Gastrocnemius medialis (tissue), 4 donors: ENCODE measurements around the gene PRORP.

ENCODE experiments used
- CTCF ChIP-seq, 5 experiments: fragments of 450-650 bp in 3 of 5; fragments of 200-600 bp in 2 of 5; sonication (generic) in 2 of 5; IDR thresholded peaks in 4 of 5; conservative IDR thresholded peaks in 1 of 5; 1 replicate in 4 of 5; 2 replicates in 1 of 5; pipeline ENCODE4 v1.5.1; 2016 to 2019; ENCODE audit warnings: antibody characterized with exemption in 5 of 5, mild to moderate bottlenecking in 3 of 5, moderate library complexity in 3 of 5
- POLR2A ChIP-seq, 2 donors: fragments of 450-650 bp; IDR thresholded peaks; one replicate each; pipeline ENCODE4 v1.6.1; 2017; ENCODE audit warnings: antibody characterized with exemption in 2 of 2, mild to moderate bottlenecking in 2 of 2, moderate library complexity in 2 of 2

GRCh38 chr14:35083530-35084150 is 38.7 kb upstream of the PRORP start:
- TF ChIP-seq CTCF (IDR thresholded peaks at IDR 0.05 in 4 of 5, conservative IDR thresholded peaks at IDR 0.05 in 1 of 5), result no peak
- TF ChIP-seq POLR2A (IDR thresholded peaks at IDR 0.05), result no peak
